Measurements from ENCODE around the gene IRX5.

Gene IRX5

DNA sequence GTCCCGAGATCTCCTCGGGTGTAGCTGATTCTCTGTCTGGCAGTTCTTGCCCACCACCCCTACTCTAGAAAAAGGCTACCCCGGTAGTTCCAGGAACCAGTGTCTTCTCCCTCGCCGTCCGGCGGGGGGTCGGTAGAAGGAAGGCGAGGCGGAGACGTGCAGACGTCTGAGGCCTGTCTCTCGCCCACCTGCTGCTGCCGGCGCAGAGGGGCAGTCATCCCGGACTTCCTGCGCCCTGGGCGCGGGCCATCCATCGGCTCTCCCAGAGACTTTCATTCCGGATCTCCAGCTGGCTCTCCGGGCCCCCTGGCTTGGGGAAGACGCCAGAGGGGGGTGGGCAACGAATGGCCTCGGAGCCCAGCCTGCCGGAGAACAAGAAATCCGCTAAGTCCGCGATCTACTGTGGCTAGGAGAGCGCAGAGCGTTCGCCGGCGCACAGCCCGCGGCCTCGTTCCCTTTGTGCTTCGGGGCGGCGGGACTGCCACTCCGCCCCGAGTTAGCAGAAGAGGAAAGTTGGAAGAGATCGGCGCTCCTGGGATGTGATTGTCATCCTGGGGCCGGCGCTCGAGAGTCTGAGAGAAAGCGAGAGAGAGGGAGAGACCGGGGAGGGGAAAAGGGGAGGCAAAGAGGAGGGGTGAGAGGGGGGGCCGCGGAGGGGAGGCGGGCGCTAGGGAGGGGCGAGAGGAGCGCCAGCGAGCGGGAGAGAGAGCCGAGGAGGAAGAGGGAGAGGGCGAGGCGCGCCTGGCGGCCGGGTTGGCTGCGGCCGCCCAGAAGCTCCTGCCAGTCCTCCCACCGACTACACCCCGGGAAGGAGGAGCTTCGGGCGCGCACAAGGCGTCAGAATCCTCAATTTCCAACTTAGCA, at the start of gene IRX5:
Gene IRX5, plus strand, starts transcription at position 861 of the 864 bp plus-strand sequence. CDS start 334 bp downstream, outside the sequence.
- peak; percentile 76 for ATAC-seq
- TF ChIP-seq ZFP3 (CRISPR knock-in tag; IDR thresholded peaks at IDR 0.05) (no peak), ZNF70 (CRISPR knock-in tag; IDR thresholded peaks at IDR 0.05) (no peak), SNAI2 (CRISPR knock-in tag; IDR thresholded peaks at IDR 0.05) (no peak), PPARA (CRISPR knock-in tag; IDR thresholded peaks at IDR 0.05; ENCODE audit: borderline replicate concordance) (no peak), OSR1 (CRISPR knock-in tag; IDR thresholded peaks at IDR 0.05) (no peak), ISL1 (CRISPR knock-in tag; IDR thresholded peaks at IDR 0.05) (no peak), BACH2 (CRISPR knock-in tag; IDR thresholded peaks at IDR 0.05; ENCODE audit: borderline replicate concordance) (no peak), TOX (CRISPR knock-in tag; IDR thresholded peaks at IDR 0.05; ENCODE audit: borderline replicate concordance) (no peak), ZC3H10 (CRISPR knock-in tag; IDR thresholded peaks at IDR 0.05) (no peak), ZFP30 (CRISPR knock-in tag; IDR thresholded peaks at IDR 0.05) (no peak), TCF4 (CRISPR knock-in tag; IDR thresholded peaks at IDR 0.05; ENCODE audit: borderline replicate concordance) (no peak), GLIS3 (CRISPR knock-in tag; IDR thresholded peaks at IDR 0.05) (no peak)
- TF ChIP-seq, protein P1, sequence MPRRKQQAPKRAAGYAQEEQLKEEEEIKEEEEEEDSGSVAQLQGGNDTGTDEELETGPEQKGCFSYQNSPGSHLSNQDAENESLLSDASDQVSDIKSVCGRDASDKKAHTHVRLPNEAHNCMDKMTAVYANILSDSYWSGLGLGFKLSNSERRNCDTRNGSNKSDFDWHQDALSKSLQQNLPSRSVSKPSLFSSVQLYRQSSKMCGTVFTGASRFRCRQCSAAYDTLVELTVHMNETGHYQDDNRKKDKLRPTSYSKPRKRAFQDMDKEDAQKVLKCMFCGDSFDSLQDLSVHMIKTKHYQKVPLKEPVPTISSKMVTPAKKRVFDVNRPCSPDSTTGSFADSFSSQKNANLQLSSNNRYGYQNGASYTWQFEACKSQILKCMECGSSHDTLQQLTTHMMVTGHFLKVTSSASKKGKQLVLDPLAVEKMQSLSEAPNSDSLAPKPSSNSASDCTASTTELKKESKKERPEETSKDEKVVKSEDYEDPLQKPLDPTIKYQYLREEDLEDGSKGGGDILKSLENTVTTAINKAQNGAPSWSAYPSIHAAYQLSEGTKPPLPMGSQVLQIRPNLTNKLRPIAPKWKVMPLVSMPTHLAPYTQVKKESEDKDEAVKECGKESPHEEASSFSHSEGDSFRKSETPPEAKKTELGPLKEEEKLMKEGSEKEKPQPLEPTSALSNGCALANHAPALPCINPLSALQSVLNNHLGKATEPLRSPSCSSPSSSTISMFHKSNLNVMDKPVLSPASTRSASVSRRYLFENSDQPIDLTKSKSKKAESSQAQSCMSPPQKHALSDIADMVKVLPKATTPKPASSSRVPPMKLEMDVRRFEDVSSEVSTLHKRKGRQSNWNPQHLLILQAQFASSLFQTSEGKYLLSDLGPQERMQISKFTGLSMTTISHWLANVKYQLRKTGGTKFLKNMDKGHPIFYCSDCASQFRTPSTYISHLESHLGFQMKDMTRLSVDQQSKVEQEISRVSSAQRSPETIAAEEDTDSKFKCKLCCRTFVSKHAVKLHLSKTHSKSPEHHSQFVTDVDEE (CRISPR knock-in tag; IDR thresholded peaks at IDR 0.05), result no peak
- TF ChIP-seq, protein P2, sequence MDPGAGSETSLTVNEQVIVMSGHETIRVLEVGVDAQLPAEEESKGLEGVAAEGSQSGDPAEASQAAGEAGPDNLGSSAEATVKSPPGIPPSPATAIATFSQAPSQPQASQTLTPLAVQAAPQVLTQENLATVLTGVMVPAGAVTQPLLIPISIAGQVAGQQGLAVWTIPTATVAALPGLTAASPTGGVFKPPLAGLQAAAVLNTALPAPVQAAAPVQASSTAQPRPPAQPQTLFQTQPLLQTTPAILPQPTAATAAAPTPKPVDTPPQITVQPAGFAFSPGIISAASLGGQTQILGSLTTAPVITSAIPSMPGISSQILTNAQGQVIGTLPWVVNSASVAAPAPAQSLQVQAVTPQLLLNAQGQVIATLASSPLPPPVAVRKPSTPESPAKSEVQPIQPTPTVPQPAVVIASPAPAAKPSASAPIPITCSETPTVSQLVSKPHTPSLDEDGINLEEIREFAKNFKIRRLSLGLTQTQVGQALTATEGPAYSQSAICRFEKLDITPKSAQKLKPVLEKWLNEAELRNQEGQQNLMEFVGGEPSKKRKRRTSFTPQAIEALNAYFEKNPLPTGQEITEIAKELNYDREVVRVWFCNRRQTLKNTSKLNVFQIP (CRISPR knock-in tag; IDR thresholded peaks at IDR 0.05; ENCODE audit: borderline replicate concordance, low read depth), result no peak
- TF ChIP-seq, protein P3, sequence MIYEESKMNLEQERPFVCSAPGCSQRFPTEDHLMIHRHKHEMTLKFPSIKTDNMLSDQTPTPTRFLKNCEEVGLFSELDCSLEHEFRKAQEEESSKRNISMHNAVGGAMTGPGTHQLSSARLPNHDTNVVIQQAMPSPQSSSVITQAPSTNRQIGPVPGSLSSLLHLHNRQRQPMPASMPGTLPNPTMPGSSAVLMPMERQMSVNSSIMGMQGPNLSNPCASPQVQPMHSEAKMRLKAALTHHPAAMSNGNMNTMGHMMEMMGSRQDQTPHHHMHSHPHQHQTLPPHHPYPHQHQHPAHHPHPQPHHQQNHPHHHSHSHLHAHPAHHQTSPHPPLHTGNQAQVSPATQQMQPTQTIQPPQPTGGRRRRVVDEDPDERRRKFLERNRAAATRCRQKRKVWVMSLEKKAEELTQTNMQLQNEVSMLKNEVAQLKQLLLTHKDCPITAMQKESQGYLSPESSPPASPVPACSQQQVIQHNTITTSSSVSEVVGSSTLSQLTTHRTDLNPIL (CRISPR knock-in tag; IDR thresholded peaks at IDR 0.05; ENCODE audit: low read depth), result no peak
- TF ChIP-seq, protein P4, sequence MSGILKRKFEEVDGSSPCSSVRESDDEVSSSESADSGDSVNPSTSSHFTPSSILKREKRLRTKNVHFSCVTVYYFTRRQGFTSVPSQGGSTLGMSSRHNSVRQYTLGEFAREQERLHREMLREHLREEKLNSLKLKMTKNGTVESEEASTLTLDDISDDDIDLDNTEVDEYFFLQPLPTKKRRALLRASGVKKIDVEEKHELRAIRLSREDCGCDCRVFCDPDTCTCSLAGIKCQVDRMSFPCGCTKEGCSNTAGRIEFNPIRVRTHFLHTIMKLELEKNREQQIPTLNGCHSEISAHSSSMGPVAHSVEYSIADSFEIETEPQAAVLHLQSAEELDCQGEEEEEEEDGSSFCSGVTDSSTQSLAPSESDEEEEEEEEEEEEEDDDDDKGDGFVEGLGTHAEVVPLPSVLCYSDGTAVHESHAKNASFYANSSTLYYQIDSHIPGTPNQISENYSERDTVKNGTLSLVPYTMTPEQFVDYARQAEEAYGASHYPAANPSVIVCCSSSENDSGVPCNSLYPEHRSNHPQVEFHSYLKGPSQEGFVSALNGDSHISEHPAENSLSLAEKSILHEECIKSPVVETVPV (CRISPR knock-in tag; IDR thresholded peaks at IDR 0.05), result no peak

DNA sequence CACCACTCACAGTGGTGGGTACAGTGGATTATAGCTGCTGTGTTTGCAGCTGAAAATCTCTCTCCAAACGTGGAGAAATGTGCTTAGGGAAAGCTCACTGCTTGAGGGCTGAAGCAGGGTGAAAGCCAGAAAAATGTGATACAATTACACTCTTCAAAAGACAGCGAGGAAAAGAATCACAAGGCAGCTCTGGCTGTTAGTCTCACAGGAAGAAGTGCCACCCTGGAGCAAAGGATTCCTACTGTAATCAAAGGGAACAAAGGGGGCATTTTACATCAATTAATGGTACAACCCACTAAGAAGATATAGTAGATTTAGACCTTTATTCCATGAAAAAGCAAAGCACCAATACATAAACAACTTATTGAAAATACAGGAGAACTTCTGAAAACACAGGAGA, 48.1 kb upstream of the IRX5 start:
- ATAC-seq, result no peak
- TF ChIP-seq CSDC2 (CRISPR knock-in tag; IDR thresholded peaks at IDR 0.05) (no peak), ISL1 (CRISPR knock-in tag; IDR thresholded peaks at IDR 0.05) (no peak), ZC3H10 (CRISPR knock-in tag; IDR thresholded peaks at IDR 0.05) (no peak), BACH2 (CRISPR knock-in tag; IDR thresholded peaks at IDR 0.05; ENCODE audit: borderline replicate concordance) (no peak), OSR1 (CRISPR knock-in tag; IDR thresholded peaks at IDR 0.05) (no peak), ZNF565 (CRISPR knock-in tag; conservative IDR thresholded peaks at IDR 0.05; ENCODE audit: low read depth) (no peak), ARNTL (CRISPR knock-in tag; IDR thresholded peaks at IDR 0.05; ENCODE audit: borderline replicate concordance, low read depth) (no peak), ZFP3 (CRISPR knock-in tag; IDR thresholded peaks at IDR 0.05) (no peak), ZFP30 (CRISPR knock-in tag; IDR thresholded peaks at IDR 0.05) (no peak), ZNF70 (CRISPR knock-in tag; IDR thresholded peaks at IDR 0.05) (no peak)
- TF ChIP-seq, protein P5, sequence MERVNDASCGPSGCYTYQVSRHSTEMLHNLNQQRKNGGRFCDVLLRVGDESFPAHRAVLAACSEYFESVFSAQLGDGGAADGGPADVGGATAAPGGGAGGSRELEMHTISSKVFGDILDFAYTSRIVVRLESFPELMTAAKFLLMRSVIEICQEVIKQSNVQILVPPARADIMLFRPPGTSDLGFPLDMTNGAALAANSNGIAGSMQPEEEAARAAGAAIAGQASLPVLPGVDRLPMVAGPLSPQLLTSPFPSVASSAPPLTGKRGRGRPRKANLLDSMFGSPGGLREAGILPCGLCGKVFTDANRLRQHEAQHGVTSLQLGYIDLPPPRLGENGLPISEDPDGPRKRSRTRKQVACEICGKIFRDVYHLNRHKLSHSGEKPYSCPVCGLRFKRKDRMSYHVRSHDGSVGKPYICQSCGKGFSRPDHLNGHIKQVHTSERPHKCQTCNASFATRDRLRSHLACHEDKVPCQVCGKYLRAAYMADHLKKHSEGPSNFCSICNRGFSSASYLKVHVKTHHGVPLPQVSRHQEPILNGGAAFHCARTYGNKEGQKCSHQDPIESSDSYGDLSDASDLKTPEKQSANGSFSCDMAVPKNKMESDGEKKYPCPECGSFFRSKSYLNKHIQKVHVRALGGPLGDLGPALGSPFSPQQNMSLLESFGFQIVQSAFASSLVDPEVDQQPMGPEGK (CRISPR knock-in tag; IDR thresholded peaks at IDR 0.05; ENCODE audit: borderline replicate concordance), result no peak
- TF ChIP-seq, protein P3 (CRISPR knock-in tag; IDR thresholded peaks at IDR 0.05; ENCODE audit: low read depth), result no peak
- TF ChIP-seq, protein P2 (CRISPR knock-in tag; IDR thresholded peaks at IDR 0.05; ENCODE audit: borderline replicate concordance, low read depth), result no peak
- TF ChIP-seq, protein P4 (CRISPR knock-in tag; IDR thresholded peaks at IDR 0.05), result no peak
